ENCODE results near the gene FFAR1.
A peak's percentile ranks its signal among the peaks of the same experiment; 100 is the strongest.

Gene FFAR1

DNA sequence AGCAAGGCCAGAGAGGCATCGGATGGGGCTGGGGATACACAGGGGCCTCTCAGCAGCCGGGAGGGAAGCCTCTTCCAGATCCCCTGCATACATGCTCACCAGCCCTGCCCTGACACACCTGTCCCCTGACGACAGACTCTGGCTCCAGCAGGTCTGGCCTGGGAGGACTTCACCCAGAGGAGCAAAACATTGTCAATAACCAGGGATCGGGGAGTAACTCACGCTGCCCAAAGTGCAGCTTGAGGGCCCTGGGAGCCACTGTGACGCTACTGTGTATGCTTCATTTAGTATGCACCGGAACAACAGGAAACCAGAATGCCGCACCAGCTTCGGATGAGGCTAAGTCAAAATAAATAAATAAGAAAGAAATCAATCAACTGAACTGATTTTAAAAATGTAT, 31.1 kb upstream of the FFAR1 start:
- no peak for DNase-seq

GRCh38 chr19:35317464-35318043, 30.1 kb upstream of the FFAR1 start:
- no peak for DNase-seq

DNA sequence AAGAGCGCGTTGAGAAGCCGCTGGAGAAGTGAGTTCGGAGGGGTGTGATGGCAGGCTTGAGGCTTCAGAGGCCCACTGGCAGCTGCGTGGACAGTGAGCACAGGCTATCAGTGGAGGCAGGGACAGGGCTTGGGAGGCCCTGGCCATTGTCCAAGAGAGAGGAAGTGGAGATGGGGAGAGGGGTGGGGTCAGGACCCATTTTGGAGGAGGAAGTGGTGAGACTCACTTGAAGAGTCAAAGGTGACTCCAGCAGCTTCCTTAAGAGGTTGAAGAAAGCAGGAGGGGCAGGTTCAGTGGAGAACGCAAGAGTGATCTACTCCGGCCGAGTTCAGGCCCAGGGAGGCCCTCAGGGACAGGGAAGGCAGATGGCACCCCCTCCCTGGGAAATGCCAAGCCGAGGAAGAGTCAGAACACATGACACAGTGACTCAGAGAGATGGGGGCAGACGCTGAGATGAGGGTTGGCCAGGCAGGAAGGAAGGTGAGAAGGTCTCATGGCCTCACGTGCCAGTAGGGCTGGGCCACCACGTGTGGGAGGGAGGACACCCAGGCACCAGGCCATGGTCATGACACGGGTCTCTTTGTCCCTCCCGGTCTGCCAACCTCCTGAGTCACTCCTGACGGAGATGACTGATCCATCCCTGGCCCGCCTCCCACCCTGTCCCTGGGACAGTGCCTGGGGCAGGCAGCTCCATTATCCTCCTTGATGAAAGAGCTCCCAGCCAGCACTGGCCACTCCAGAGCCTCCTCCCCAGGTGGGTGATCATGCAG, 28.8 kb upstream of the FFAR1 start:
- no peak for DNase-seq

GRCh38 chr19:35320065-35320713, 27.5 kb upstream of the FFAR1 start:
- no peak for DNase-seq

GRCh38 chr19:35321291-35321690, 26.4 kb upstream of the FFAR1 start:
- no peak for DNase-seq

- DNase-seq = no peak
Measured at GRCh38 chr19:35322014-35322413, 25.7 kb upstream of the FFAR1 start.

DNA sequence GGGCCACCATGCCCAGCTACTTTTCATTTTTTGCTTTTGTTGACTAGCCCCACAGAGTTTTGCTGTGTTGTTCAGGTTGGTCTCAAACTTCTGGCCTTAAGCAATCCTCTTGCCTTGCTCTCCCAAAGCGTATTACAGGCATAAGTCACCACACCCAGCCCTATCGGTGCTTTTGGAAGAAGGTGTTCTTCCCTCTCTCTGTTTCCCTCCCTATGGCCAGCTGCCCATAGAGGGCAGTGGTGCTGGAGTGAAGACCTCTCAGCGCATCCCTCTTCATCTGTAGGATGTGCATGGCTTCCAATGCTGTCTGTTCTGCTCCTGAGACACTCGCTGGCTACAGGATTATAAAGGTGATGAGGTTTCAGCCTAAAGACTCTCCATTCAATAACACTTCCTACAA, 20.1 kb upstream of the FFAR1 start:
- no peak for DNase-seq

DNA sequence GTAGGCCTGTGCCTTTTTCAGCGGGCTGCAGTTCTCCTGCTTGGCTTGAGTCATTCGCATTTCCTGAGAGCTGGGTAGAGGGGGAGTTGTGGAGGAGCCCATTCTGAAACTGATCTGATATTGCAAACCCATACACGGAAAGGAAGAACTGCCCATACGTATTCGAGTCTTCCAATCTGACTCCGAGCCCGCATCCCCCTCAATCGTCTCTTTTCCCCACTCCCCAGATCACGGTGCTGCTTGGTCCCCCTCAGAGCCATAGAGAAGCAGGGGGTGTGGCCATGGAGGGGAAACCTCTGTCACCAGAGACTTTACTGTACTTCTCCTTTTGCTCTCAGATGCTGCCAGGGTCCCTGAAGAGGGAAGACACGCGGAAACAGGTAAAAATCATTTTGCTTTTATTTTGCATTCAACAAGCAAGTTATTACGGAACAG, 18.8 kb upstream of the FFAR1 start, which contains the start of gene CD22:
Gene CD22 (plus strand): TSS at position 337 of the 435 bp plus-strand sequence. CDS start 2,854 bp downstream, outside the sequence.
- DNase-seq = no peak

DNA sequence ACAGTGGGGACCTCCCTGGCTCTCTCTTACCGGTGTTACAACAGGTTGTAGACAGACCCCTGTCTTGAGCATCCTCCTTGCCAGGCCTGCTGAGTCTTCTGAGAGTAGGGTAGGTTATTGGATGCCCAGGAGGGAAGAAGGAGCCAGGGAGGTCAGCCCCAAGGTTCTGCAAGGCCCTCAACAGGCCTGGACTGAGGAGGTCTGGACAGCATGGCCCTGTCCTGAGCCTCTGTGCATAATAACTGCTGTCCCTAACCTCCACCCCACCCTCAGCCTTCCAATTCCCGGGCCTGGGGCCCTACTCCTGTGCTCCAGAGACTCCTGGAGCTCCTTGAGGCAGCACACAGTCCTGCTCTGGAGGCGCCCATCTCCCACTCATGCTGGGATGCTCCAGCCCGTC, 18.4 kb upstream of the FFAR1 start:
- no peak for DNase-seq

DNA sequence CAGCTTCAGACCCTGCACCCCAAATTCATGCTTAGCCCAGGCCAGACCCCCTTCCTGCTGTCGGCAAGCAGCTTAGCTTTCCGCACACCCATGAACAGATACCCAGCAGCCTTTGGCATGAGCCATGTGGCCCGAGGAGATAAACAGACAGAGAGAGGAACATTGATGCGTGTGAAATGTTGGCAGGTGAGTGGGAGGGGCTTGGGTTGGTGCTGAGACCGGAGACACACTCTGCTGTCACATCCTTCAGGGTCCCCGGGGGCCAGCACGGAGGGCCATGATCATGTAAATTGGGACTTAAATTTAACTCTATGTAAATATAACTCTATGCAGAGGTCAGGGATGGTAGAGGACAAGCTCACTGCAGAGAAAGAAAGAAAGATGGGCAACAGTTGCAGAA, 17.2 kb upstream of the FFAR1 start:
- DNase-seq = no peak

GRCh38 chr19:35331551-35332214, 16.0 kb upstream of the FFAR1 start:
- no peak for DNase-seq

DNA sequence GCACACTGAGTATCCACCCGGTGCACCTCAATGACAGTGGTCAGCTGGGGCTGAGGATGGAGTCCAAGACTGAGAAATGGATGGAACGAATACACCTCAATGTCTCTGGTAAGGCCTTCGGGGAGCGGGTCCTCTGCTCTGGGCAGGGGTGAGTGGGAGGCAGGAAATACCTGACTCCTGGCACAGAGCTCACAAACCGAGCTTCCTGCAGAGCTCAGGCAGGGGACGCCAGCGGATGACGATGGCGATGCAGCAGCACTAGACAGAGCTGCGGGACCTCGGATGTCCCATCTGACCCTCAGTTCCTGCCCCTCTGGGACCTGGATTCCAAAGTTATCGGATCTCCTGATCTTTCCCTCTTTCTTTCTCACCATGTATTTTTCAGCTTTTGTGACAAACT, 14.9 kb upstream of the FFAR1 start:
- DNase-seq = peak; percentile 19

DNA sequence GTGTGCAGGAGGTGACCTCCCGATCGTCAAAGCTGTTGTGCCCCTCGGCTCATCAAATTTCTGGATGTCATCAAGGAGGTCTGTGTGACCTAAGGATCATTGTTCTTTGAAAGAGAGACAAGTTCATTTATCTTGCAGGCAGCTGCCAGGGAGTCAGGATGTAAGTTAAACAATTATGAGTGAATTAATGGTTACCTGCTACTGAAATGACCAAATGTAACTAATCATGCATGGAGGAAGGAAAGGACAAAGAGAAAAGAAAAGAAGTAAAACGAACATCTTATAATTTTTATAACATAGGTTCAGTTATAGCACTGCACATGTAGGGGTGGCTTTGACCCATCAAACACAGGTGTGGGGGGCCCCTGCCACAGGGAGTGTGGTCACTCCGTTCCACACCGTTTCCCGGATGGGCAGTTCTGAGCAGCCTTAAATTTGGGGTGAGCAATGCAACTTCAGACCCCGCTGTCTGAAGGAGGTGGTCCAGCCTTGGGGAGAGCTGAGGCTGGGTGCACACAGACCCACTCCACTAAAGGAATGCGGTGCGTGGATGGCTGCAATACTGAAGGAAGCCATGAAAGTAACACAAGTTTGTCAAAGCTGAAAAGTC, 13.5 kb upstream of the FFAR1 start:
- DNase-seq = no peak

DNA sequence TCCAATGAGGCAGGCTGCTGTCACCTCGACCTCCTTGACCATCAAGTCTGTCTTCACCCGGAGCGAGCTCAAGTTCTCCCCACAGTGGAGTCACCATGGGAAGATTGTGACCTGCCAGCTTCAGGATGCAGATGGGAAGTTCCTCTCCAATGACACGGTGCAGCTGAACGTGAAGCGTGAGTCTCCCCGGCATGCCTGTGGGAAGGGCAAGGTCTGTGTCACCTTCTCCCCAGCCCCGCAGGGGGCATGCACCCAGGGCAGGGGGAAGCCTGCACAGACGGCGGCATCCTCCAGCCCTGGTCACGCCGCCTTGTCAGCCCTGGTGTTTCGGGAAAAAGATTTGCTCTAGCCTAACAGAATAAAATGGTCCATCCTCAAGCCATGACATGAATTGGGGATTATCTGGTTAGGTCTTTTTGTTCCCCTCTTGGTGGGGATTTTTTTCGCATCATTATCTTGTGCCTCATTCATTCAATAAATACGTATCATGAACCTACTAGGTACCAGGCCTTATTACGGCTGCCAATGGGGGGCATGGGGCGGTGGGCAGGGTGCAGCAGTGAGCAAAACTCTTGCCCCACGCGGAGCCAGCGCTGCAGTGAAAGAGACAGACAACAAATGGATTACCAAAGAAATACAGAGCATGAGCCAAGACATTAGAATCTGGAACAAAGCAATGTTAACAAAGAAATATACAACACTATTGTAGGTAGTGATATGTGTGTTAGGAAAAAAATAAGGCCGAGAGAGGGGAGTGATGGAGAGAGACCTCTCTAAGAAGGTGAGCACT, 11.3 kb upstream of the FFAR1 start:
- DNase-seq = no peak

DNA sequence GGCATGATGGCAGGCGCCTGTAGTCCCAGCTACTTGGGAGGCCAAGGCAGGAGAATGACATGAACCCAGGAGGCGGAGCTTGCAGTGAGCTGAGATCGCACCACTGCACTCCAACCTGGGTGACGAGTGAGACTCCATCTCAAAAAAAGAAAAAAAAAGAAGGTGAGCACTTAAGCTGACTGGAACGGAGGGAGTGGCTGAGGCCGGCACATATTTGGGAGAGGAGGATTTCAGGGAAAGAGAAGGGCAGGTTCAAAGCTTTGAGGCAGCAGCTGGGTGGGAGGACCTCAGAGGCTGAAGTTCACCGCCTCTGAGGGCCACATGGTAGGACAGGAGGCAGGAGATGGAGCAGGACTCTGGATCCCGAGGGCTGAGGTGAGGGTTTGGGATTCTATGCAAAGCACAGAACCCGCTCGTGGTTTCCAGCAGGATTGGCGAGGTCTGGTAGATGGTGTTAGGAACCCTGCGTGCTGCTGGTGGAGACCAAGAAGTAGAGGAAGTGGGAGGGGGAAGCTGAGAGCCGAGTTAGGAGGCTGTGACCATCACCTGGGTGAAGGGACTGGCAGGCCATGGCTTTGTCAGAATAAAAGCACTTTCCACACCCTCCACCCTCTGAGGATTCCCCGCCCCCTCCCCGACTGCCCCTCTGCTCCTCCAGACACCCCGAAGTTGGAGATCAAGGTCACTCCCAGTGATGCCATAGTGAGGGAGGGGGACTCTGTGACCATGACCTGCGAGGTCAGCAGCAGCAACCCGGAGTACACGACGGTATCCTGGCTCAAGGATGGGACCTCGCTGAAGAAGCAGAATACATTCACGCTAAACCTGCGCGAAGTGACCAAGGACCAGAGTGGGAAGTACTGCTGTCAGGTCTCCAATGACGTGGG, 10.4 kb upstream of the FFAR1 start:
- DNase-seq = no peak

GRCh38 chr19:35337984-35338296, 9.8 kb upstream of the FFAR1 start:
- no peak for DNase-seq

DNA sequence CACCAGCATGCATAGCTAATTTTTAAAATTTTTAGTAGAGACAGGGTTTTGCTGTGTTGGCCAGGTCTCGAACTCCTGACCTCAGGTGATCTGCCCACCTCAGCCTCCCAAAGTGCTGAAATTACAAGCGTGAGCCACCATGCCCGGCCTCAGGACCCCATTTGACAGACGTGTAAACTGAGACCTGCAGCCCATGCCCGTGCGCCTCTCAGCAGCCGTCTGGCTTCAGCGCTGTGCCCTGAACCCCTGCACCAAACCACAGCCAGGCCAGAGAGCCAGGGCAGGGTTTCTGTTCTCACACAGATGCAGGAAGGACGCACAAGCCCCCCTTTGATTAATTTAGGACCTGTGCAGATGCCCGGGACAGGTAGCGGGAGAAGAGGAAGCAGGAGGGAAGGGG, 7.3 kb upstream of the FFAR1 start:
- DNase-seq = no peak

GRCh38 chr19:35341006-35341405, 6.7 kb upstream of the FFAR1 start:
- DNase-seq = no peak

DNA sequence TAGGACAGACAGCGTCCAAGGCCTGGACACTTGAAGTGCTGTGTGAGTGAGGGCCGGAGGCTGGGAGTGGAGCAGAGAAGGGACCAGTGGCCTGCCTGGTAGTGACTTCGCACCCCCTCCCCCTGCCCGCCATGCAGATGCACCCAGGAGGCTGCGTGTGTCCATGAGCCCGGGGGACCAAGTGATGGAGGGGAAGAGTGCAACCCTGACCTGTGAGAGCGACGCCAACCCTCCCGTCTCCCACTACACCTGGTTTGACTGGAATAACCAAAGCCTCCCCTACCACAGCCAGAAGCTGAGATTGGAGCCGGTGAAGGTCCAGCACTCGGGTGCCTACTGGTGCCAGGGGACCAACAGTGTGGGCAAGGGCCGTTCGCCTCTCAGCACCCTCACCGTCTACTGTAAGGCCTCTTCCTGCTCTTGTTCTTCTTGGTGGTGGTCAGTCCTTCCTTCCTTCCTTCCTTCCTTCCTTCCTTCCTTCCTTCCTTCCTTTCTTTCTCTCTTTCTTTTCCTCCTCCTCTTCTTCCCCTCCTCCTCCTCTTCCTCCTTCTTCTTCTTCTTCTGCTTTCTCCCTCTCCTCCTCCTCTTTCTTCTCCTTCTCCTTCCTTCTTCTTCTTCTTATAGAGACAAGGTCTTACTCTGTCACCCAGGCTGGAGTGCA, 6.0 kb upstream of the FFAR1 start:
- DNase-seq = no peak

GRCh38 chr19:35342430-35342829, 5.3 kb upstream of the FFAR1 start:
- DNase-seq = no peak

- no peak for DNase-seq
Measured at GRCh38 chr19:35344511-35345031, 3.1 kb upstream of the FFAR1 start.
